Measurements from ENCODE around the gene TAF4.
"Not testable (repeated sequence)": the region's sequence is repeated elsewhere in the genome, so short reads cannot be mapped to it uniquely, and the experiment has no call there.

TAF4 gene

DNA sequence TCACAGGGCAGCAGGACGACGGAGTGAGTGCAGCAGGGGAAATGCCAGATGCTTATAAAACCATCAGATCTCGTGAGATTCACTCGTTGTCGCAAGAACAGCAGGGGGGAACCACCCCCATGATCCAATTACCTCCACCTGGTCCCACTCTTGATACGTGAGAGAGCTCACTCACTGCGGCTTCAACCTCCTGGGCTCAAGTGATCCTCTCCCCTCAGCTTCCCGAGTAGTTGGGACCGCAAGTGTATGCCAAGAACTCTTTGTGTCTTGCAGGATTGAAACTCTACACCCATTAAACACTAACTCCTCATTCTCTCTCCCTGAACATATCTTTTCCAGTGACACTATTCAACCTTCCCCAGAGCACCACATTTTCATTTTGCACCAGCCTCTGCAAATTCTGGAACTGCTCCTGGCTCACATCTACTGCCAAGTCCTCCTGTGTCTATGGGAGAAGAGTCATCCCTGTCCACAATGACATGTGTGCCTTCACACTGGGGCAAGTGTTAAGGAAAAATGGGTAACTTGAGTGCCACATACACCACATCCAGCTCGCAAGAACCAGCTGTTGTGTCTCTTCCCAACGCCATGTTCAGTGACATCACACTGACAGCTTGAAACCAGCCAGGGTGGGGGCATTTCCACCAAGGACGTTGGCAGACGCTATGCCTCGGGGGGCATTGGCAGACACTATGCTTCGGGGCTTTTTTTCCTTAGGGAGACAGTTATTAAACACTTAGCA is 14.7 kb upstream of the TAF4 start:
- no peak for DNase-seq

DNA sequence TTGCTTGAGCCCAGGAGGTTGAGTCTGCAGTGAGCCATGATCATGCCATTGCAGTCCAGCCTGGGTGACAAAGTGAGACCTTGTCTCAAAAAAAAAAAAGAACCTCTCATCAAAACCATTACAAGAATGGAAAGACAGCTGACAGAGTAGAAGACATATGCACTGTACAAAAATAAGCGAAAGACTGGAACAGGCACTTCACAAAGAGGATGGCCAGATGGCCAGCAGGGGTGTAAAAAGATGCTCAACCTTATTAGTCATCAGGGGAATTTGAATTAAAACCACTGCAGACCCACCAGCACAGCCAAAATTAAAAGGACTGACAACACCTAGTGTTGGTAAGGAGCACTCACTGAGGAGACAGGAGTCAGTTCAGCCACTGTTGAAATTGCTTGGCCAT is 13.5 kb upstream of the TAF4 start:
- no peak for DNase-seq

DNA sequence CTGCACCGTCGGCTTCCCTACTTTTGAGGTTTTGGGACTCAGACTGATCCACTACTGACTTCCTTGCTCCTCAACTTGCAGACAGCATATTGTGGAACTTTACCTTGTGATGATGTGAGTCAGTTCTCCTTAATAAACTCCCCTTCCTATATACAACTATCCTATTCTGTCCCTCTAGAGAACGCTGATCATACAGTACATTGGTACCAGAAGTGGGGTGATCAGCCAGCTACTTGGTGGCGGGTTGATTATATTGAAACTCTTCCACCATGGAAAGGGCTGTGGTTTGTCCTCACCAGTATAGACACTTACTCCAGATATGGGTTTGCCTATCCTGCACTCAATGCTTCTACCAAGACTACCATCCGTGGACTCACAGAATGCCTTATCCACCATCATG is 7.6 kb upstream of the TAF4 start:
- no peak for DNase-seq

DNA sequence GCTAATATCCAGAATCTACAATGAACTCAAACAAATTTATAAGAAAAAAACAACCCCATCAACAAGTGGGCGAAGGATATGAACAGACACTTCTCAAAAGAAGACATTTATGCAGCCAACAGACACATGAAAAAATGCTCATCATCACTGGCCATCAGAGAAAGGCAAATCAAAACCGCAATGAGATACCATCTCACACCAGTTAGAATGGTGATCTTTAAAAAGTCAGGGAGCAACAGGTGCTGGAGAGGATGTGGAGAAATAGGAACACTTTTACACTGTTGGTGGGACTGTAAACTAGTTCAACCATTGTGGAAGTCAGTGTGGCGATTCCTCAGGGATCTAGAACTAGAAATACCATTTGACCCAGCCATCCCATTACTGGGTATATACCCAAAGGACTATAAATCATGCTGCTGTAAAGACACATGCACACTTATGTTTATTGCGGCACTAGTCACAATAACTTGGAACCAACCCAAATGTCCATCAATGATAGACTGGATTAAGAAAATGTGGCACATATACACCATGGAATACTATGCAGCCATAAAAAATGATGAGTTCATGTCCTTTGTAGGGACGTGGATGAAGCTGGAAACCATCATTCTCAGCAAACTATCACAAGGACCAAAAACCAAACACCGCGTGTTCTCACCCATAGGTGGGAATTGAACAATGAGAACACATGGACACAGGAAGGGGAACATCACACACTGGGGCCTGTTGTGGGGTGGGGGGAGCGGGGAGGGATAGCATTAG is 6.2 kb upstream of the TAF4 start:
- not testable (repeated sequence) for DNase-seq

DNA sequence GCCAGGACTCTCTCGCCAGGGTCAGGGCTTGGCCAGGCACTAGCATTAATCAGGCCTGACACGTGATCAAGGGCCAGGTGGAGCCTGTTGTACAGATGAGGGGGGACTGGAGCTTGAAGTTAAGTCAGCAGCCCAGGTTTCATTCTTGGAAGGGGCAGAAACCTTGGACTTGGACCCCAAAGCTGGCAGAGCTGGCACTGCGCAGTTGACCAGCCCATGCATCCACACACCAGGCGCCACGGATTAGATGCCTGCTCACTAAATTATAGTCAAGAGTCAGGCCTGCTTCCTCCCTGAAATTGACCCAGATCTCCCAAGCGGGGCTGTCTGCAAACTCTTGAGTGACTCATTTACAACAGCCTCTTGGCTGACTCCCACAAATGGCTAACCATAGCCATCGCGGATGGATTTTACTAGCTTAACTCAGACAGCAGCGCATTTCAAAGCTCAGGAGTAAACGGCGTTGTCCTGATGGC is 4.1 kb upstream of the TAF4 start:
- DNase-seq, result no peak

DNA sequence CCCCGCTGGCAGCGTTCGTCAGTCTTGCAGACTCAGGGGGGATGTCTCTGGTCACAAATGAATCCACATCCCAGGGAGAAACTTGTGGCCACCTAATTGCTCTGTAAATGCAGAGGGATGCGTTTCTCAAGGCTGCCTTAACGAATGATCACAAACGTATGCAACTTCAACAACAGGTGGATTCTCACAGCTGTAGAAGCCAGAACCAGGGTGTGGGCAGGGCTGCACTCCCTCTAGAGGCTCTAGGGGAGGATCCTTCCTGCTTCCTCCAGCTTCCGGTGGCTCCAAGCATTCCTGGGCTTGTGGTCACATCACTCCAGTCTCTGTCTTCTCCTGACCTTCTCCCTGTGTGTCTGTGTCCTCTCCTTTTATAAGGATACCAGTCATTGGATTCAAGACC is 3.3 kb upstream of the TAF4 start:
- DNase-seq, result no peak

DNA sequence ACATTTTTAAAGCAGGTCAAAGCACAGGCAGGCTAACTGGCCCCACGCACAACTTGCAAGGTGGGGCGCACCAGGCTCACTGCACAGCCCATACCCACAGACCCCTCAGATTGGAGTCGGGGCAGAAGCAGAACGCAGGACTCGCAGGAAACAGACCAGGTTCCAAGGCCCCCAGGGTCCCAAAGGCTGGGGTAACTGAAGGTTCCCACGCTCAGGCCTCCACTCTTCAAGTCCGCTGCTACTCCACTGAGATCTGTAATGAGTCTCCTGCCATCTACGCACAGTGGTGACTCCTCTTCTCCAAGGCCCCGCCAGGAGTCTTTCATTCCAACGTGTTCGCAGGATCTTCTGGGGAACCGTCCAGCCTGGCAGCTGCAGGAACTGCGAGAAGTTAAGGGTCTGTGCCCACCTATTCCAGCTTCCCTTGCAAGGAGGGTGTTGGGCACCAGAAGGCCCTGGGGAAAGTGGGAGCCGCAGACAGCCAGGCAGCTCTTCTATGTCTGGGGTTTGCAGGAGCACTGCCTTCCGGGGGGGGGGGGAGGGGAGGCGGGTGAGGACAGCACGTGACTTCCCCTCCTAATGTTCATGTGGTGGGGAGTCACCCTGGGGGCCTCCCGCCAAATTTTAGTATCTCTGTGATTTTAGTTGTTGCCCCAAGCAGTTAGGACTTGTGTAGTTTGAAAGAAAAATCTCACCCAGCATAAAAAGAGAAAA is 2.0 kb upstream of the TAF4 start:
- DNase-seq, result no peak

DNA sequence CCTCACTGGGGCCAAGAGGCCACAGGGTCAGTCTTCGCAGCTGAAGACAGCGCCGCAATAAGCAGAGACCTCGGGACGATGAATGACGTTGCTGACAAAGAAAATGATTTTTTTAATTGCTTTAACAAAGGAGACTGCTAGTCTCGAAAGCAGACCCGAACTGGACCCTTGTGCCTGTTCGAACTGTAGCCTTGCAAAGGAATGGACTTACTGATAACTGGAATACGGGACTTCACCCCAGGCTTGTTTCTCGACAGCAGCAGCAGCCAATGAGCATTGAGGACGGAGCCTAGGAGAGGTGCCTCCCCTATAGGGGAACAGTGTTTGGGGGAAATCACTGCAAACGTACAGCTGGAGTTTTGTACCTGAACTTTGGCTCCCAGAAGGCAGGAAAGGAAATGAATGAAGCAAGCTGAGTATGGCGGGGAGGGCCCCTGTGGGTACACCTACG is 1.3 kb upstream of the TAF4 start:
- DNase-seq, result peak; percentile 35 to 49 (median 42)

DNA sequence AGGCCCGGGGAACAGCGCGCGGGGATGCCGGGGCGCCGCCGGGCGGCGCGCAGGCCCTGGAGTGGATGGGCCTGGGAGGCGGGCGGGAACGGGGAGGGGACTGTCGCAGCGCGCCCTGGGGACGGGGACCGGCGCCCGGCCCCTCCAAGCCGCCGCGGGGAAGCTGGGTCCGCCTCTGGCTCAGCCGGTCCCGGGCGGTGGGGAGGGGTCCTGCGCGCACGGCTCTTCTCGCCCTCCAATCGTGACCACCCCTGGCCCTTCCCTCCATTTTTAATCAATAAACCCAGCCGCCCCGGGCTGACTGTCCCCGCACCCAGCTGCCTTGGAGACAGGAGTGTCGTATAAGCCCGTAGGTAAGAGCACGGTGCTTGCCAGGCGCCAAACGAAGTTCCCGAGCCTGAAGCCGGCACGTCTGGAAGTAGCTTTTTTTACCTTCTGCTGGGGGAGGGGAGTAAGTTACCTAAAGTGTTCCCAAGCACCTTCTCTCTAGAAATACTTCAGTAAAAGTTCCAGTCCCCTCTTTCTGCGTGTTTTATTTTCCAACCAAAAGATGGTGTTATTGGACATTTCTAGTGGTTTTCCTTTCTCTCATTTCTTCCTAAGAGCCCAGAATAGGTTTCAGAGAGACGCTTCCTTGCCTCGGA is 780 bp upstream of the TAF4 start:
- peak in 2 of 4 experiments; percentile 29 to 45 for DNase-seq

DNA sequence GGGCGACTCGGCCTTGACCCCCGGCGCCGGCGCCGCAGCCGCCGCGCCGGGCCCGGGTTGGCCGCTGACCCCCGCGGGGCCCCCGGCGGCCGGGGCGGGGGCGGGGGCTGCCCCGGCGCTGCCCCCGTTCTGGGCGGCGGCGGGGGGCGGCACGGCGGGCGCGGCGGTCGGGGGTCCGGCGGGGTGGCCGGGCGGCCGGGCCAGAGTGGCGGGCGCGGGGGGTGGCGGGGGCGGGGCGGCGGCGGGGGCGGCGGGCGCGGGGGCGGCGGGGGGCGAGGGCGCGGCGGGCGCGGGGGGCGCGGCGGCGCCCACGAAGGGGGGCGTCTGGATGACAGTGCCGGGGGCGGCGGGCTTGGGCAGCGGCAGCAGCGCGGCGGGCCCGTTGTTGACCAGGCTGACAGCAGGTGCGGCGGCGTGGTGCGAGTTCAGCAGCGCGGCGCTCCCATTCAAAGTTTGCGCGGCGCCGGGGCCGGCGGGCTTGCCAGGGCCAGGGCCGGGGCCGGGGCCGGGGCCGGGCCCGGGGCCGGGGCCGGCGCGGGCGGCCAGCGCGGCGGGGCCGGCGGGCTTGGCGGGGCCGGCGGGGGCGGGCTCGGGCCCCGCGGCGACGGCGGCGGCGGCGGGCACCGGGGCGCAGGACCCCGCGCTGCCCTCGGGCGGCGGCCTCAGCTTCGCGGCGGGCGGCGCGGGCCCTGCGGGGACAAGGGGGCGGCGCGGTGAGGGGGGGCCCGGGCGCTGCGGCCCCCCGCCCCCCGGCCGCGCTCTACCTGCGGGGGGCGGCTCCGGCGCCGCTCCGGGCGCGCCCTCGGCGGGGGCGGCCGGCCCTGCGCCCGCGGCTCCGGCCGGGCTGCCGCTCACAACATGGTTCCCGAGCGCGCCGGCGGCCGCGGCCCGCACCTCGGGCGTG is 659 bp downstream of the TAF4 start:
- DNase-seq, result peak; percentile 11 to 54 (median 30)

DNA sequence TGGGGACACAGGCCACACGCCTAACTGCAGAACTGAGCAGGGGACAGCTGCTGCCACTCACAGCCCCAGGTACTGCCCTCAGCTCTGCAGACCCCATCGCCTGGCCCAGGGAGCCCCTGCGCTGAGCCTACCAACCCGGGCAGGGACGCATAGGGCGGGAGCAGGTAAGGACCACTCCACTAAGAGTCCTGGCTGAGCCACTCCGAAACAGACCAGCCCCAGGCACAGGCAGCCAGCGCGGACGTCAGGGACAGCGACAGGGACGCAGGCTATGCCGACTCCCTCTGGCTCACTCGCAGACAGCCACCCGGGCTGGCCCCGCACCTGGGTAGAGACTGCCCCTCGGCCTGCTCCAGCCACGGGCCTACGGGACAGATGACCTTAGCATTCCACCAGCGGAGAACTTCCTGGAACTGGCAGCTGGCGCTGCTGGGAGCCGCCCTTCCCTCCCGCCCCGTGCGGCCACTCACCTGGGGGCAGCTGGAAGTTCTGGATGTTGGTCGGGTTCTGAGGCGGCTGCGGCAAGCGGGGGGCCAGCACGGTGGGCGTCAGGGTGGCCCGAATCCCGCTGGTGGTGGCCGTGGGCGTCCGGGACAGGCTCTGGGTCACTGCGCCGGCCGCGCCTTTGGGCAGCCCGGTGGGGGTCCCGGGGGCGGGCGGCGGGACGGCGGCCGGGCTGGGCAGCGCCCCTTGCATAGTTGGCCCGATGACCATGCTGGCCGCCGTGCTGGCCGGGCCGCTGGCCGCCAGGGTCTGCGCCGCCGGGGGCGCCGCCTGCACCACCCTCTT is 1.5 kb downstream of the TAF4 start:
- no peak for DNase-seq

DNA sequence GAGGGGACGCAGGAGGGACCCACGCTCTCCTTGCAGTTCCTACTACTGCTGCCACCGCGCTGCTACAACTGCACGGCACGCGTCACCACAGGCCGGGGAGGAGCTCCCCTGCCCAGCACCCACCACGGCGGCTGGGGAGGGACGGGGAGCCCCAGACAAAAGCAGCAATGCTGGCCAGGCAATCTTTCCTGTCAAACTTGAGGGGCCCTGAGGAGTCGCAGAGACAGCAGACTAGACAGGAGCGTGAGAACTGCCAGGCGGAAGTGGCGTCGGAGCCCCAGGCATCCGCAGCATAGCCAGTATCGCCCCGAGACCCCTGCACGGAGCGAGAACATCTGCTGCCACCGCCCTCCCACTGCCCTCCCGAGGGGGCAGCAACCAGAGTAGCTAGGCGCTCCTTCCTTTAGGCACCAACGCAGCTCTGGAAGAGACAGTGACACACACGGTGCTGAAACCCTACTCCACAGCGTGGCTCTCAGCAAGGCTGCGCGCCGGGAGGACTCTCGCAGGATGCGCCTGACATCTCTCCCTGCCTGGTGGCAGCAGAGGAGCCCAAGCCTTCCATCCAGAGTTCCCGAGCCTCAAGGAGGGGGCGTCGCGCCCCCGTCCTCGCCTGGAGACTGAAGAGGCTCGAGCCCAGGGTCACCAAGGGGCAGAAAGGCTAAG is 2.2 kb downstream of the TAF4 start:
- DNase-seq, result peak in 1 of 4 experiments; percentile 7

DNA sequence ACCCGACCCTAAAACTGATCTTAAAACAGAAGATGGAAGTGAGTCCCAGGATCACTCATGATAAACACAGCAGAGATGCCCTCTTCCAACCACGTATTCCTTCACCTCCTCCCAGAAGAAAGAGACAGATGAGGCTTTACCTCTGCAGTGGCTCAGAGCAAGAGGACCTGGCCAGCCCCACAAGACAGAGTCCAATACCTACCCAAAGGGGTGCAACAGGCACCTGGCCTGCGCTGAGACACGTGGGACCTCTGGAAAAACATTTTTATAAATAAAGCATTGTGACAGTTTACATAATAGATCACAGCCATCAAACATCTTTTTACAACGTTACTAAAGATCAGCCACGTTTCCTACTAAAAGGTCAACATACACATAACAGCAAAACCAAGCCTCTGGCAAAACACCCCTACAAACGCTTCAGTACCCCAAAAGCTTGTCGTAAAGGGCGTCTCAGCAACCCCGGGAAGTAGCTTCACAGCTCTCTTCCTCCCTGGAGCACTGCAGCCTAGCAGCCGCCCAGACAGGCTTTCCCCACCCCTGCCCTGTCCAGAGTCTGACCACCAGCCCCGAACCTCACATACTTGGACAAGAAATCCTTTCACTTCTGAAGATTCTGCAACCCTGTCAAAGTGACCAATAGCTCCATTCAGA is 2.9 kb downstream of the TAF4 start:
- no peak for DNase-seq

DNA sequence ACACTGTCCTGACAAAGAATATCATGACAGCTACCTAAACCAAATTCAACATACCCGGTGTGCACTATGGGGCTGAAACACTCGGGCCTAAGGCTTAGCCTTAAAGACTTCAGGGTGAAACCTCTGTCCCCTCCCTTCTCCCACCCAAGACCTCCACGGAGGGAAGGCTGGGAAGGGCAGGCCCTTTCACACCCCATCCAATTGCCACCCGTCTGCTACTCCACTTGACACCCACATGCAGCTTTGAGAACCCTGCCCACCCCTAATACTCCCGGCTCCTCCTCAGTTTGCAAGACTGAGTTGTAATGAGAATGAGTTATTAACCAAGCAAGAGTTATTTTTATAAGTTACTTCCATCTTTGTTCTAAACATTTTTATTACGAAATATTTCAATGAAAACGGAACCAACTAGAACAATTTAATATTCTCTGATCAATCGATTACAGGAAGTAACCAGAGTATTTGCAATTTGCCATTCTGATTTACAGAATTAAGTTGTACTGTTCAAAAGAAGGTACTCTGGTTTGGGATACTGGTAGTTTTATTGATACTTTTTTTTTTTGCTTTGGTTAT is 3.7 kb downstream of the TAF4 start:
- no peak for DNase-seq

DNA sequence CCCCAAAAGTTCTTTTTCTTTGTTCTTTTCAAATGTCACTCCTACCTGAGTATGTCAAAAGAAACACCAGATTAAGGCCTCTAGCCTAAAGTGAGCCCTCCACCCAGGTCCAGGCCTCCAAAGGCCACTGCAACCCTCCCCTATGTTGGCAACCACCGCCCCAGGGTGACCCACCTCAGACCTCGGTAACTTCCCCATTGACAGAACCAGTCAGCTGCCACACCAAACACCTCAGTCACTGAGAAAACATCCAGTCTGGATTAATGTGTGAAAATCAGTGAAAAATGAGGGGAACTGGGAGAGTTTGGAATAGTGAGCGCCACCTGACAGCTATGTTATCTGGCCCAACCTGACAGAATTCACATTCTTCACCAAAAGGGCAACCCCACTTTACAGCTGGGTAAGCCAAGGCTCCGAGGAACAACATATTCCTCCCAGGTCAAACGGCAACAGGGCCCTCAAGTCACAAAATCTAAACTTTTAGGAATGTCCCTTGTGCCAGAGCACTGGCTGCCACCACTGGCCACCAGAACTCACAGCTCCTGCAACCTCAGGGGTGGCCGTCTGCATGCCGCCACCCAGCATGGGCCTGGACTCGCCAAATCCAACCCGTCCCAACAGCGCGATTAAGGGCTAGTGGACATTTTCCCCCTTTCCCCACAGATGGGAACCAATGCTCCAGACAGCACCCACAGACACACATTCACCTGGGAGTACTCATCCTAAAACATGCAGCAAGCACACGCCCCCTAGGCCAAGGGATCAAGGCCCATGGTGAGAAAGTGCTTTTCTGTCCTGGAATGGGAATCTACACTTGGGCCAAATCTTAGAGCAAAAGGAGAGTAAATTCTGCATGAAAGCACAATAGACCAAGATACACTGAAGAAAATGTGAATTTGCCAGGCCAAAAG is 4.8 kb downstream of the TAF4 start:
- no peak for DNase-seq

DNA sequence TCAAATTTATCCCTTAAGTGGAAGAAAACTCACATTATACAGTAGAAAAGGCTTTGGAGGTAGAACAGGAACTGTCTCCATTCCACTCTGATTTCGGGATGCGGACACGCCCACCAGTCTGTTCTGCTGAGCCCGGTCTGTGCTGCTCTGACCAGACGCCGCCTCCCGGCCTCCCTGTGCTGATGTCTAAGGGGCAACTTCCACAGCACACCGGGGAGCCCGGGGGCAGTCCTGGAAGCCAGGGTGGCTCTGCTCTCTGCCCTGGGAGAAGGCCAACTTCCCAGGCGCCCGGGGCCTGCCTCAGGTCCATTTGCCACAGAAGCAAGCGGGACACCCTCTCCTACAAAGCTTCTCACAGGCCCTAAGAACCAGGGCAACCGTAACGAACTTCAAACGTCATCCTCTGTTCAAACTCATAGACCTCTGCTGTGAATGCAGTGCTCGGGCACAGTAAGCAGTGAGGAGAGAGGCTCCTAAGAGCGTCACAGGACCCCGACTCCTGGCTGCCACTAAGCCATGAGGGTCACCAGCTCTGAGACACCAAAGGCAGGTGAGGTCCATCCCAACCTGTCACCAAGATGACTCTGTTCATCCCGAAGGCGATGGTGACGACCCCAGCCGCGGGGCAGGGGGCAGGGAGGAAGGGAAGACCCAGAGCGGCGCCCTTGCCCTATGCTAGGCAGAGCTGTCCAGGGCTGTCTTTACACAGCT is 5.6 kb downstream of the TAF4 start:
- no peak for DNase-seq

DNA sequence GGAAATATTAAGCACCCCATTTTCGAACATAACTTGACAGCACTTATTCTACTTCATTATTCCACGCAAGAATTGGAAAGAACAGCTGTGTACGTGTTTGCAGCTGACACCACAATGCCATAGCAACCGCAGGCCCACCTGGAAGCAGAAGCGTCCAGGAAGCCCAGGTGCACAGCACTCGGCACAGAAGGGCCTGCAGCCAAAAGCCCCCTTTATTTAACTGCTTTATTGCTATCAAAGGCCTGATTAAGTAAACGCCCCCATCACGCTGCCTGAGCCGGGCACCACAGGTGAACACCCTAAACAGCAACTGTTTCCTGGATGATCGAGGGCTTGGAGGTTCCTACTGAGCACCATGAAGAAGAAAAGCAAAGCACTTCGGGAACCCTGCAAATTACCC is 6.3 kb downstream of the TAF4 start:
- no peak for DNase-seq

DNA sequence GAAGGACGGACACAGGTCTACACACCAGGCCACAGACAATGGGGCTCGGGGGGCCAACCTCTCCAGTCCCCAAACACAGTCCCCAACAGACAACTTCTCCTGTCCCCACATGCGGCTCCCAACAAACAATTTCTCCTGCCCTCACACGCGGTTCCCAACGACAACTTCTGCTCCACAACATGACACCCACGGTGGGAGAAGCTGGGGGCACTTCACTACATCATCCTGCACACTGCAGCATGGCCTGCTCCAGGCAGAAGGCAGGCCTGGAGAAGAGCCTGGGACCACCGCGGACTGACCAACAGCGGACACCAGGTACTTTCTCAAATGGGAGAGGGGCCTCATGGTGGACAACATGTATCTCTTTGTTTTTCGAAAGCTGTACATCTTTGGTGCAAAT is 6.7 kb downstream of the TAF4 start:
- DNase-seq, result no peak
